ENCODE data around the gene HPS1. TPM values are rescaled to one million over a fixed set of nuclear protein-coding genes. Genes with fewer than 3 reads are reported as not detected.

The HPS1 gene
- total RNA-seq, 1 experiment from 2014 or later, result 146 TPM

- no peaks in the 10 kb centered on the region for H3K36me3 ChIP-seq (ENCODE audit: control insufficient read depth, insufficient read depth, low read length)
- TF ChIP-seq SIN3A (IDR thresholded peaks at IDR 0.05; ENCODE audit: borderline replicate concordance, insufficient read depth, low read depth, low read length), result no peak
- no peak for TF ChIP-seq TCF7L2 (IDR thresholded peaks at IDR 0.05; ENCODE audit: low read depth, low read length)
- CTCF ChIA-PET, result no interaction called here
- no peak overlapping the region for H3K27ac ChIP-seq (ENCODE audit: low read length)
- H3K27me3 ChIP-seq (ENCODE audit: control insufficient read depth, insufficient read depth, low read length), result peaks cover 3% of the 10 kb centered on the region; the same call in 1 of the 2 replicates
- no peaks in the 10 kb centered on the region for H3K4me1 ChIP-seq (ENCODE audit: control insufficient read depth, insufficient read depth, low read length)
- no peak for ATAC-seq
- POLR2A ChIA-PET, result no interaction called here
- no TSS peak for BruUV-seq (replicated peaks)
- H3K4me3 ChIP-seq (ENCODE audit: low read depth in 2 of 2, low read length in 2 of 2), result no peak overlapping the region
- no peaks in the 10 kb centered on the region for H3K9me3 ChIP-seq (ENCODE audit: control insufficient read depth, insufficient read depth, low read depth, low read length)
- intact Hi-C loops (cut with micrococcal nuclease; ENCODE audit: unreplicated experiment), result loop anchor here (10.0 kb wide), 1 partner anchor 132 kb away; the partner anchor contains the start of gene LOXL4
- in situ Hi-C loops (cut with HindIII; ENCODE audit: low pct_unique_long_range_greater_than_20kb, low sequenced_read_pairs), result no loop called here
- no peak for DNase-seq (ENCODE audit: low read depth, low spot score)
Measured at GRCh38 chr10:98396096-98397063, 50.4 kb downstream of the HPS1 start.

- in situ Hi-C loops (cut with HindIII; ENCODE audit: low pct_unique_long_range_greater_than_20kb, low sequenced_read_pairs) (no loop called here), intact Hi-C loops (cut with micrococcal nuclease; ENCODE audit: unreplicated experiment) (loop anchor here (10.0 kb wide), 1 partner anchor 130 kb away; the partner anchor contains the start of gene LOXL4)
- DNase-seq (ENCODE audit: low read depth, low spot score) (no peak), ATAC-seq (no peak)
- H3K36me3 ChIP-seq (ENCODE audit: control insufficient read depth, insufficient read depth, low read length), result no peaks in the 10 kb centered on the region
- H3K27me3 ChIP-seq (ENCODE audit: control insufficient read depth, insufficient read depth, low read length), result peaks cover 5% of the 10 kb centered on the region; the same call in 1 of the 2 replicates
- ChIA-PET POLR2A (no interaction called here), CTCF (no interaction called here)
- H3K4me3 ChIP-seq (ENCODE audit: low read depth in 2 of 2, low read length in 2 of 2), result no peak overlapping the region
- no peaks in the 10 kb centered on the region for H3K4me1 ChIP-seq (ENCODE audit: control insufficient read depth, insufficient read depth, low read length)
- no peaks in the 10 kb centered on the region for H3K9me3 ChIP-seq (ENCODE audit: control insufficient read depth, insufficient read depth, low read depth, low read length)
- BruUV-seq (replicated peaks), result no TSS peak
- H3K27ac ChIP-seq (ENCODE audit: low read length), result no peak overlapping the region
- TF ChIP-seq SIN3A (IDR thresholded peaks at IDR 0.05; ENCODE audit: borderline replicate concordance, insufficient read depth, low read depth, low read length), result no peak
- TF ChIP-seq TCF7L2 (IDR thresholded peaks at IDR 0.05; ENCODE audit: low read depth, low read length), result no peak
- no peak for TF ChIP-seq POLR2AphosphoS5 (IDR thresholded peaks at IDR 0.05; ENCODE audit: low read depth, low read length)
- TF ChIP-seq REST (IDR thresholded peaks at IDR 0.05; ENCODE audit: insufficient read depth in 1 of 2, low read depth in 2 of 2, low read length in 1 of 2), result no peak
- TF ChIP-seq CTCF (IDR thresholded peaks at IDR 0.05), result no peak
Measured at GRCh38 chr10:98394851-98395440, 51.8 kb downstream of the HPS1 start.

Measured in Panc1 (cell line).